ENCODE data around the gene ATP2B3.
"Not testable (repeated sequence)": the region's sequence is repeated elsewhere in the genome, so short reads cannot be mapped to it uniquely, and the experiment has no call there.

The ATP2B3 gene

GRCh38 chrX:153595859-153596857 is 78.7 kb downstream of the ATP2B3 start:
- no peak for DNase-seq (ENCODE audit: low read depth)

GRCh38 chrX:153596981-153597750 is 79.7 kb downstream of the ATP2B3 start:
- no peak for DNase-seq (ENCODE audit: low read depth)

GRCh38 chrX:153598541-153599191 is 81.2 kb downstream of the ATP2B3 start, which contains the start of gene CCNQ:
Gene CCNQ (minus strand): TSS chrX:153599139. CDS start chrX:153599073, 66 bp downstream.
- no peak for DNase-seq (ENCODE audit: low read depth)

- DNase-seq (ENCODE audit: low read depth), result peak; percentile 64
These were observed 82.0 kb downstream of the ATP2B3 start for GRCh38 chrX:153599192-153600031.

GRCh38 chrX:153600032-153600373 is 82.6 kb downstream of the ATP2B3 start:
- DNase-seq (ENCODE audit: low read depth), result no peak

GRCh38 chrX:153600921-153601320 is 83.5 kb downstream of the ATP2B3 start:
- no peak for DNase-seq (ENCODE audit: low read depth)

- no peak for DNase-seq (ENCODE audit: low read depth)
These were observed 84.2 kb downstream of the ATP2B3 start for GRCh38 chrX:153601511-153602110.

- DNase-seq (ENCODE audit: low read depth), result no peak
These were observed 85.2 kb downstream of the ATP2B3 start for GRCh38 chrX:153602601-153603000.

GRCh38 chrX:153603131-153603656 is 85.8 kb downstream of the ATP2B3 start:
- DNase-seq (ENCODE audit: low read depth), result no peak

GRCh38 chrX:153604666-153605380 is 87.4 kb downstream of the ATP2B3 start:
- DNase-seq (ENCODE audit: low read depth), result not testable (repeated sequence)

GRCh38 chrX:153606503-153606902 is 89.1 kb downstream of the ATP2B3 start:
- DNase-seq (ENCODE audit: low read depth), result no peak

- DNase-seq (ENCODE audit: low read depth), result no peak
These were observed 90.9 kb downstream of the ATP2B3 start for GRCh38 chrX:153608376-153608775.

GRCh38 chrX:153608806-153609205 is 91.4 kb downstream of the ATP2B3 start:
- no peak for DNase-seq (ENCODE audit: low read depth)

GRCh38 chrX:153609917-153610835 is 92.7 kb downstream of the ATP2B3 start:
- no peak for DNase-seq (ENCODE audit: low read depth)

- no peak for DNase-seq (ENCODE audit: low read depth)
These were observed 93.4 kb downstream of the ATP2B3 start for GRCh38 chrX:153610836-153611213.

GRCh38 chrX:153611298-153612095 is 94.1 kb downstream of the ATP2B3 start:
- DNase-seq (ENCODE audit: low read depth), result no peak

GRCh38 chrX:153612413-153612812 is 95.0 kb downstream of the ATP2B3 start:
- no peak for DNase-seq (ENCODE audit: low read depth)

GRCh38 chrX:153614818-153615217 is 97.4 kb downstream of the ATP2B3 start:
- DNase-seq (ENCODE audit: low read depth), result no peak
